ENCODE measurements around the gene WDR36. TPM values are rescaled to one million over a fixed set of nuclear protein-coding genes. Genes with fewer than 3 reads are reported as not detected.

WDR36 gene
- total RNA-seq, 2 donors from 2014 or later: 28.5 to 32.0 TPM

DNA sequence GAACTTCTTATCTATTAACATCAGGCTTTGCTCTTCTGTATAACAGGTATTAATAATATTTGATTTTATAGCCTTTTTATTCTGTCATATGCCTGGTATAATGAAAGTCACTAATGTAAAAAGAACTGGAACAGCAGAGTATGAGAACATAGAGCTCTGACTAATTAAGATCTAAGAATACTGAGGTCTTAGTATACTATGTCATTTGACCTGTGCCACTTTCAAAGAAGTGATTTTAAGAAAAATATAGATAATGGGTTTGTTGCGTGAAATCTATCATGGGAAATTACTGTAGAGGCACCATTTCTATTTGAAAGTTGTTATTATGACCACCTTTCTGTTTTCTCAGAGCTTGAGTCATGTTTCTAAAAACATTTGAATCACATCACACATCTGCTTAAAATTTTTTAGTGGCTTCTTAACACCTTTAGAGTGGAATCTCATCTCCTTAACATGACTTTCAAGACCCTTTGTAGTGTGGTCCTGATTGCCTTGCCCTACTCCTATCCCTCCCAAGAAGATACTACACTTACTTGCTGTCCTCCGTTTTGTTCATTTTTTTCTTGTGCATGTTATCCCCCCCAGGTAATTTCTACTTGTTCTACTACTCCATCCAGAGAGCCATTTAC lies 14.3 kb downstream of the WDR36 start:
- TF ChIP-seq CTCF (conservative IDR thresholded peaks at IDR 0.05): no peak
- no peak for DNase-seq
- no peaks in the 10 kb centered on the region for H3K9me3 Mint-ChIP-seq
- peaks cover 92% of the 10 kb centered on the region for H3K36me3 ChIP-seq (ENCODE audit: control insufficient read depth, insufficient read depth, low read length)
- H3K9ac ChIP-seq (ENCODE audit: extremely low read depth, low read length, poor library complexity, severe bottlenecking): no peak overlapping the region
- H3K27me3 ChIP-seq (ENCODE audit: control insufficient read depth, insufficient read depth, low read length, poor library complexity, severe bottlenecking): no peaks in the 10 kb centered on the region
- H3K27ac ChIP-seq (ENCODE audit: low read depth, low read length): no peak overlapping the region
- H3K4me1 ChIP-seq (ENCODE audit: control insufficient read depth, insufficient read depth, low read length): no peaks in the 10 kb centered on the region
- no peaks in the 10 kb centered on the region for H3K9me3 ChIP-seq (ENCODE audit: control insufficient read depth, low read length)
- H3K27ac Mint-ChIP-seq: no peak overlapping the region
- no peaks in the 10 kb centered on the region for H3K27me3 Mint-ChIP-seq (ENCODE audit: insufficient read depth)
- peaks cover 51% of the 10 kb centered on the region for H3K36me3 Mint-ChIP-seq (ENCODE audit: low read depth)
- 95% methylated on average over 2 of the region's 2 CpGs; no CpG with 5 or more reads in 1 of the 2 experiments for WGBS, 2 experiments (ENCODE audit: insufficient coverage in 1 of 2, insufficient read length in 1 of 2)
- no peak overlapping the region for H3K4me3 Mint-ChIP-seq
- no peaks in the 10 kb centered on the region for H3K4me1 Mint-ChIP-seq
- no peak overlapping the region for H3K4me3 ChIP-seq (ENCODE audit: low read length)

DNA sequence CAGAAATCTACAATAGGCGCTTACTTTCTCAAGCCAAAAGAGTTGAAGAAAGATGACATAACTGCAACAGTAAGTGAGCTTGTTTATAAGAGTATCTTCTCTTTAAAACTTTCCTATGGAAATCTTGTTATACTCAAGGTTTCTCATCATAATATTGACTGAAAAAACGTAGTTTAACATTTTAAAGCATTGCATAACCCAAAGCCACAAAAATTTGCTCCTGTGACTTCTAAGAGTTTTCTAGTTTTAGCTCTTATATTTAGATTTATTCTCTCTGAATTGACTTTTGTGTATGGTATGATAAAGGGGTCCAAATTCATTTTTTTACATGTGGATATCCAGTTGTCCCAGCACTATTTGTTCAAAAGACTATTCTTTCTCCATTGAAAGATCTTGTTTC lies 15.2 kb downstream of the WDR36 start:
- Mint-ChIP-seq H3K4me3 (no peak overlapping the region), H3K27me3 (ENCODE audit: insufficient read depth) (no peaks in the 10 kb centered on the region), H3K36me3 (ENCODE audit: low read depth) (peaks cover 56% of the 10 kb centered on the region), H3K4me1 (no peaks in the 10 kb centered on the region), H3K27ac (no peak overlapping the region), H3K9me3 (no peaks in the 10 kb centered on the region)
- TF ChIP-seq CTCF (conservative IDR thresholded peaks at IDR 0.05): no peak
- Histone ChIP-seq H3K27ac (ENCODE audit: low read depth, low read length) (no peak overlapping the region), H3K27me3 (ENCODE audit: control insufficient read depth, insufficient read depth, low read length, poor library complexity, severe bottlenecking) (no peaks in the 10 kb centered on the region), H3K4me1 (ENCODE audit: control insufficient read depth, insufficient read depth, low read length) (no peaks in the 10 kb centered on the region), H3K36me3 (ENCODE audit: control insufficient read depth, insufficient read depth, low read length) (peaks cover 85% of the 10 kb centered on the region), H3K9ac (ENCODE audit: extremely low read depth, low read length, poor library complexity, severe bottlenecking) (no peak overlapping the region), H3K4me3 (ENCODE audit: low read length) (no peak overlapping the region), H3K9me3 (ENCODE audit: control insufficient read depth, low read length) (no peaks in the 10 kb centered on the region)
- WGBS, 2 experiments (ENCODE audit: insufficient coverage in 1 of 2, insufficient read length in 1 of 2): 93% methylated on average over 2 of the region's 2 CpGs; no CpG with 5 or more reads in 1 of the 2 experiments
- no peak for DNase-seq

DNA sequence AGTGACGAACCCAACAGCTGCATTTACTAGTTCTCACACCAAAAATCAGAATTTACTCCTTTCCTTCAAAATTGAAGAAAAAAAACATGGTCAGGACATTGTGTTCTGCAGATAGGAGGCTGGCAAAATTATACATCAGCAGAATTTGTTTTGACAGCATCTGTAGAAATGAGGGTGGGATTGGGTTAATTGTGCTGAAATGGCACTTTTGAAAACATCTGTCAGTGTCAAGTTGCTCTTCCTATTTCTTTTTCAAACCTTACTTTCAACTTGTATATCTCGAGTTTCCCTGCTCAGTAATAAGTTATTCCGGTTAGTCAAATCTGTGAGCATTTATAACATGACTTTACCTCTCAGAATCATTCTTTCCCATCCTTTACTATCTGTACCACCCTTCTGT lies 19.8 kb downstream of the WDR36 start:
- WGBS, 2 experiments (ENCODE audit: insufficient coverage in 1 of 2, insufficient read length in 1 of 2): 87 to 90% methylated on average over 2 to 3 of the region's 3 CpGs

More for the DNA sequence above, 19.8 kb downstream of the WDR36 start:
- peaks cover 6% of the 10 kb centered on the region for H3K4me1 Mint-ChIP-seq
- TF ChIP-seq CTCF (conservative IDR thresholded peaks at IDR 0.05): no peak
- no peaks in the 10 kb centered on the region for H3K9me3 ChIP-seq (ENCODE audit: control insufficient read depth, low read length)
- peaks cover 1% of the 10 kb centered on the region for H3K27me3 Mint-ChIP-seq (ENCODE audit: insufficient read depth)
- H3K36me3 ChIP-seq (ENCODE audit: control insufficient read depth, insufficient read depth, low read length): peaks cover 59% of the 10 kb centered on the region
- no peaks in the 10 kb centered on the region for H3K4me1 ChIP-seq (ENCODE audit: control insufficient read depth, insufficient read depth, low read length)
- H3K9me3 Mint-ChIP-seq: no peaks in the 10 kb centered on the region
- H3K4me3 ChIP-seq (ENCODE audit: low read length): no peak overlapping the region
- DNase-seq: no peak
- no peak overlapping the region for H3K27ac Mint-ChIP-seq
- no peak overlapping the region for H3K27ac ChIP-seq (ENCODE audit: low read depth, low read length)
- H3K9ac ChIP-seq (ENCODE audit: extremely low read depth, low read length, poor library complexity, severe bottlenecking): no peak overlapping the region
- peaks cover 21% of the 10 kb centered on the region for H3K27me3 ChIP-seq (ENCODE audit: control insufficient read depth, insufficient read depth, low read length, poor library complexity, severe bottlenecking)
- H3K4me3 Mint-ChIP-seq: no peak overlapping the region
- peaks cover 35% of the 10 kb centered on the region for H3K36me3 Mint-ChIP-seq (ENCODE audit: low read depth)

All from endodermal cell (in vitro differentiated cells).